Kidney epithelial cell (primary cell): ENCODE measurements around the gene NUP210. TPM values are rescaled to one million over a fixed set of nuclear protein-coding genes. Genes with fewer than 3 reads are reported as not detected.

ENCODE experiments used
- DNase-seq: peaks from one replicate; pipeline ENCODE4 v3.0.0-alpha.2; 2010; ENCODE audit warnings: low read depth
- H3K27me3 ChIP-seq: 2 replicates; pipeline ENCODE4 v1.6.0; 2011; ENCODE audit warnings: low read length; ENCODE audit not compliant: control insufficient read depth, insufficient read depth
- H3K36me3 ChIP-seq: 2 replicates; pipeline ENCODE4 v1.5.1; 2011; ENCODE audit warnings: low read length; ENCODE audit not compliant: control insufficient read depth, insufficient read depth
- H3K4me3 ChIP-seq: 2 replicates; pipeline ENCODE4 v1.5.1; 2011; ENCODE audit warnings: low read depth, mild to moderate bottlenecking, control low read depth, low read length
- CTCF ChIP-seq: IDR thresholded peaks from 2 replicates; pipeline ENCODE4 v1.5.1; 2011; ENCODE audit warnings: mild to moderate bottlenecking, moderate library complexity, low read length, control low read depth, inconsistent platforms; ENCODE audit not compliant: insufficient read depth, poor library complexity, severe bottlenecking
- total RNA-seq: library from RNA; depleted of rRNA; stranded (reverse); fragments of >200 nt; gene quantifications from 2 replicates; pipeline ENCODE4 v1.2.3, GENCODE V29; 2015

Gene NUP210
- total RNA-seq, 1 donor from 2014 or later = 36.2 TPM

DNA sequence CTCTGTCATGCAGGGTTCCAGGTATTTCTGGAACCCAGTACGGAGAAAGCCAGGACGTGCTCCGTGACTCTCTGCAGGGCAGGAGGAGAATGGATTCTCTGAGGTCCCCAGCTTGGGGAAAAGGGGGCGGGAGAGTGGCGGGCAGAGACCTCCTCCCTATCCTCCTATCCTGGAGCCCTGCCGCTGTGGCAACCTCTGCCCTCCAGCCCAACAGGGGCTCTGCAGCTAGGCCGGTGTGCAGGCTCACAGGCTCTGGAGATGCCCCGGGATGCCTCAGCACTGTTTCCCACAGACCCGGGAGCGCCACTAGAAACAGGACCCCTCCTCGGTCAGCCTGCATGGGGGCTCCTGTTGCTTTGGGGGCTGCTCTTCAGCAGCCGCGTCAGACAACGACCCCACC lies 43.1 kb downstream of the NUP210 start:
- TF ChIP-seq CTCF = no peak
- Histone ChIP-seq H3K4me3 (no peak overlapping the region), H3K36me3 (peaks cover 2% of the 10 kb centered on the region), H3K27me3 (no peaks in the 10 kb centered on the region)
- DNase-seq = no peak

DNA sequence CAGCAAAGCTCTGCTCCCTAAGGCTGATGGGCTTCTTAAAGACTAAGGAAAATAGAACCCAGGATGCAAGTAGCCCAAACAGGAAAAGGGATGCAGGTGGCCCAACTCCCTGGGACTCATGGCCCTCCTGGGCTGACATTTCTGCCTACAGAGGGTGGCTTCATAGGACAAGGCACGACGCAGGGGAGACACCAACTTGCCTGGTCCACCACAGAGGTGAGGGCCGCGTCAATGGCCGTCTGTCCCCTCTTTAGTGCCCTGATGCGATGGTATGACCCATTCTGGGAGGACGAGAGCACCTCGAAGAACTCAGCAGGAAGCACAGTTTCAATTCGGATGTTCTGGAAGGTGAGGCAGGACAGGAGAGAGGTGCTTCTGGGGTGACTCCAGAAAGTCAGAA lies 44.0 kb downstream of the NUP210 start:
- no peak for TF ChIP-seq CTCF
- Histone ChIP-seq H3K27me3 (no peaks in the 10 kb centered on the region), H3K4me3 (no peak overlapping the region), H3K36me3 (peaks cover 2% of the 10 kb centered on the region)
- DNase-seq = no peak

GRCh38 chr3:13375464-13375863 lies 44.7 kb downstream of the NUP210 start:
- peaks cover 2% of the 10 kb centered on the region for H3K36me3 ChIP-seq
- H3K27me3 ChIP-seq = no peaks in the 10 kb centered on the region
- no peak for DNase-seq
- no peak overlapping the region for H3K4me3 ChIP-seq
- TF ChIP-seq CTCF = no peak

DNA sequence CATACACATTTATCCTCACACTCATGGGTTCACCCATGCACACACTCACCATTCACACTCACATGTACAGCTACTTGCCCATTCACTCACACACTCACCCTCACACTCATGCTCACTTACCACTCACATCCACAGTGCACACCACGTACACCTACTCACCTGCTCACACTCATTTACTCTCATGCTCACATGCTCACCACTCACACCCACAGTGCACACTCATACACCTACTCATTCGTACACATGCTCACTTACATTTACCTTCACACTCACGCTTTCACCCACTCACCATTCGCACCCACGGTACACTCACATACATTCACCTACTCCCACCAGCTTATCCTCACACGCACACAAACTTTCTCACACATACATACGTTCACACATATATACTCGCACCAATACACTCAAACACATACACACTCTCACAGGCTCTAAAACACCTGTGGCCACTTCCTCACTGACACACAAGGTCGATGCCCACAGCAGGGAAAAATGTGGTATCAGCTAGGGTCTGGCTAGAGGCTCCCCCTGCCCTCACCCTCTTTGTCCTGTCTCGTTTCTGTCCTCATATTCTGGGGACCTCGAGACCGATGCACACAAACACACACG lies 46.0 kb downstream of the NUP210 start:
- peaks cover 2% of the 10 kb centered on the region for H3K36me3 ChIP-seq
- no peaks in the 10 kb centered on the region for H3K27me3 ChIP-seq
- no peak for TF ChIP-seq CTCF
- no peak overlapping the region for H3K4me3 ChIP-seq
- no peak for DNase-seq

DNA sequence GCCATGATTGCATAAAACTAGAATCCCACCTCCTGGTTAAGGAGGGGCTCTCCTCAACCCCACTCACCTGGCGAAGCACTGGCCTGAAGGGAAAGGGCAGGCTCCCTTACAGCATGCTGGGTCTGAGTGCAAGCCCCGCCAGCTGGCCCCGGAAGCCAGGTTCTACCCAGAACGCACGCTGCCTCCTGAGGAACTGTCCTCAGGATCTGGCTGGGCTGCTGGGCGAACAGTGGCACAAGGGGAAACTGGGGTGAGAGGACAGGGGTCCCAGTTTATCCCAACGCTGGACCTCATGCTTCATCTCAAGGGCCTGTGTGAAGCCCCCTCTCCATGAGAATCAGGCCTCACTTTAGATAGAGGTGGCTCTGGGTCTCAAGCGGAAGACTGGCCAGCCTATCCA lies 47.5 kb downstream of the NUP210 start:
- no peak for TF ChIP-seq CTCF
- H3K27me3 ChIP-seq = no peaks in the 10 kb centered on the region
- no peak for DNase-seq
- peaks cover 2% of the 10 kb centered on the region for H3K36me3 ChIP-seq
- no peak overlapping the region for H3K4me3 ChIP-seq

DNA sequence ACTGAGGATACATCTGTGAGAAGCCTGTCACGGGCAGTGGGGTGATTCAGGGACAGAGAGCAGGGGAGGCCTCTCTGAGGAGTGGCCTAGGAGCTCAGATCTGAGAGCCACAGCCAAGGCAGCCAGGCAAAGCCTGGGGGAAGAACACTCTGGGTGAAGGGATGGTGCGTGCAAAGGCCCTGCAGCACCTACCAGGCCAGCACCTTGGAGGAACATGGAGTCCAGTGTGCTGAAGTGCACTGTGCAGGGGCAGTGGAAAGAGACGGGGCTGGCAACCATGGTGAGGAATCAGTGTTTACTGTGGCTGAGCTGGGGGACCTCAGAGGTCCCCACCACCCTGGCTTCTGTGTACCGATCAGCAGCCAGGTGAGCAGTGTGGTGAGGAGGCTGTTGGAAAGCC lies 48.0 kb downstream of the NUP210 start:
- Histone ChIP-seq H3K27me3 (no peaks in the 10 kb centered on the region), H3K36me3 (peaks cover 2% of the 10 kb centered on the region), H3K4me3 (no peak overlapping the region)
- TF ChIP-seq CTCF = no peak
- DNase-seq = no peak
